ENCODE measurements around the gene COLGALT1. TPM values are rescaled to one million over a fixed set of nuclear protein-coding genes. Genes with fewer than 3 reads are reported as not detected.

Gene COLGALT1
- total and polyA plus RNA-seq, 9 of the 15 experiments (the other 6 are each of a cell fraction or from before 2014, with no cell fraction given): 4.9 to 119 (median 82.6) TPM

DNA sequence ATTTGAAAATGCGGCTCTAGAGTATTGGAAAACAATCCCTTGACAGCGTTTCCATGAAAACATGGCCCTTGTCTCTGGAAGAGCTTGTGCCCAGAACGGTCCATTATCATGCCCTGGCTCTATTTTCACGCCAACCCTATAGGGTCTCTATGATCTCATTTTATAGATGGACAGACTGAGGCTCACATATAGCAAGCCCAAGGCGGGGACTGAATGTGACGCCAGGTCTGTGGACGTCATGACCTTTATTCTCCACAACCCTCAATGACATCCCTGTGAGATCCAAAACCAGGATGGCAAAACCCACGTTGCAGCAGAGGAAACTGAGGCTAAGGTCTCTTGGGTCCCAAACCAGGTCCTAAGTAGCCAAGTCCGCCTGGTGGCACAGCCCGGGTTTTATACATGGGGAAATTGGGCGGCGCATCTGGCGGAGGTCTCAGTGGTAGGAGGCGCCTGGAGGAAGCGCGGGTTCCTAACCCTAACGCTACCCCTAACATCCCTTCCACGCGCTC, 425 bp upstream of the COLGALT1 start (continued):
- TF ChIP-seq MTA2 (IDR thresholded peaks at IDR 0.05; ENCODE audit: low read depth): peak; percentile 22; the same call in 1 of the 2 replicates
- TF ChIP-seq SMARCE1 (IDR thresholded peaks at IDR 0.05): peak; percentile 29; the same call in 1 of the 2 replicates
- 0 out of 2 replicates have a peak, but pooled peaks have one; percentile 51 for TF ChIP-seq OTX1 (CRISPR knock-in tag; IDR thresholded peaks at IDR 0.05)
- no peak for TF ChIP-seq DMBX1 (CRISPR knock-in tag; IDR thresholded peaks at IDR 0.05; ENCODE audit: borderline replicate concordance)
- TF ChIP-seq ARNT (IDR thresholded peaks at IDR 0.05): 0 out of 4 replicates have a peak, but pooled peaks have one; percentile 38 to 64
- TF ChIP-seq RAD51 (IDR thresholded peaks at IDR 0.05; ENCODE audit: borderline replicate concordance, low read depth): 0 out of 2 replicates have a peak, but pooled peaks have one; percentile 8
- TF ChIP-seq KDM5B (IDR thresholded peaks at IDR 0.05; ENCODE audit: insufficient replicate concordance, low read depth, low read length): peak; percentile 21
- peak; percentile 74 to 86 for TF ChIP-seq KDM1A (IDR thresholded peaks at IDR 0.05)
- TF ChIP-seq, protein P1, sequence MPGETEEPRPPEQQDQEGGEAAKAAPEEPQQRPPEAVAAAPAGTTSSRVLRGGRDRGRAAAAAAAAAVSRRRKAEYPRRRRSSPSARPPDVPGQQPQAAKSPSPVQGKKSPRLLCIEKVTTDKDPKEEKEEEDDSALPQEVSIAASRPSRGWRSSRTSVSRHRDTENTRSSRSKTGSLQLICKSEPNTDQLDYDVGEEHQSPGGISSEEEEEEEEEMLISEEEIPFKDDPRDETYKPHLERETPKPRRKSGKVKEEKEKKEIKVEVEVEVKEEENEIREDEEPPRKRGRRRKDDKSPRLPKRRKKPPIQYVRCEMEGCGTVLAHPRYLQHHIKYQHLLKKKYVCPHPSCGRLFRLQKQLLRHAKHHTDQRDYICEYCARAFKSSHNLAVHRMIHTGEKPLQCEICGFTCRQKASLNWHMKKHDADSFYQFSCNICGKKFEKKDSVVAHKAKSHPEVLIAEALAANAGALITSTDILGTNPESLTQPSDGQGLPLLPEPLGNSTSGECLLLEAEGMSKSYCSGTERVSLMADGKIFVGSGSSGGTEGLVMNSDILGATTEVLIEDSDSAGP (CRISPR knock-in tag; IDR thresholded peaks at IDR 0.05): peak; percentile 99
- TF ChIP-seq, protein P2, sequence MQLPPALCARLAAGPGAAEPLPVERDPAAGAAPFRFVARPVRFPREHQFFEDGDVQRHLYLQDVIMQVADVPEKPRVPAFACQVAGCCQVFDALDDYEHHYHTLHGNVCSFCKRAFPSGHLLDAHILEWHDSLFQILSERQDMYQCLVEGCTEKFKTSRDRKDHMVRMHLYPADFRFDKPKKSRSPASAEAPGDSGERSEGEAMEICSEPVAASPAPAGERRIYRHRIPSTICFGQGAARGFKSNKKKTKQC (CRISPR knock-in tag; IDR thresholded peaks at IDR 0.05): peak; percentile 67; the same call in 1 of the 2 replicates
- TF ChIP-seq ZKSCAN1 (IDR thresholded peaks at IDR 0.05; ENCODE audit: low read depth, low read length): peak; percentile 41
- peak; percentile 81; the same call in 1 of the 2 replicates for TF ChIP-seq SP1 (CRISPR knock-in tag; IDR thresholded peaks at IDR 0.05)
- TF ChIP-seq ESRRB (CRISPR knock-in tag; IDR thresholded peaks at IDR 0.05; ENCODE audit: borderline replicate concordance): no peak
- TF ChIP-seq ERF (CRISPR knock-in tag; IDR thresholded peaks at IDR 0.05): 0 out of 2 replicates have a peak, but pooled peaks have one; percentile 25
- peak; percentile 16; the same call in 1 of the 2 replicates for TF ChIP-seq SMARCA5 (IDR thresholded peaks at IDR 0.05)
- peak; percentile 31 for TF ChIP-seq BRD9 (IDR thresholded peaks at IDR 0.05; ENCODE audit: low read depth, partially characterized antibody)
- TF ChIP-seq ZNF263 (CRISPR knock-in tag; IDR thresholded peaks at IDR 0.05; ENCODE audit: borderline replicate concordance): 0 out of 2 replicates have a peak, but pooled peaks have one; percentile 20
- no peak for TF ChIP-seq PML (IDR thresholded peaks at IDR 0.05; ENCODE audit: low read length)
- TF ChIP-seq ESRRA (IDR thresholded peaks at IDR 0.05; ENCODE audit: borderline replicate concordance, low read depth): peak; percentile 71
- TF ChIP-seq RBM25 (IDR thresholded peaks at IDR 0.05; ENCODE audit: low read depth, low read length, severe bottlenecking): peak; percentile 52
- TF ChIP-seq HNRNPLL (IDR thresholded peaks at IDR 0.05; ENCODE audit: low read depth, low read length, poor library complexity, severe bottlenecking): peak; percentile 71
- TF ChIP-seq TBP (optimal IDR thresholded peaks at IDR 0.05; ENCODE audit: low read depth, low read length): no peak
- peak; percentile 10; the same call in 1 of the 2 replicates for TF ChIP-seq GABPB1 (CRISPR knock-in tag; IDR thresholded peaks at IDR 0.05)

Data from K562 (cell line).